Ishikawa (cell line): ENCODE measurements around the gene OR4K5.

ENCODE experiments used
- CREB1 ChIP-seq: IDR thresholded peaks from 2 replicates; pipeline ENCODE4 v1.6.1; 2012; ENCODE audit warnings: low read depth
- EGR1 ChIP-seq: IDR thresholded peaks from 2 replicates; pipeline ENCODE4 v1.6.1; 2012
- EP300 ChIP-seq: IDR thresholded peaks from 2 replicates; pipeline ENCODE4 v1.6.1; 2012; ENCODE audit warnings: borderline replicate concordance
- FOXM1 ChIP-seq: IDR thresholded peaks from 2 replicates; pipeline ENCODE4 v1.6.1; 2012; ENCODE audit warnings: low read depth, borderline replicate concordance
- NFIC ChIP-seq: IDR thresholded peaks from 2 replicates; pipeline ENCODE4 v1.6.1; 2012
- RAD21 ChIP-seq: IDR thresholded peaks from 2 replicates; pipeline ENCODE4 v1.6.1; 2012; ENCODE audit warnings: low read depth
- TAF1 ChIP-seq: IDR thresholded peaks from 2 replicates; pipeline ENCODE4 v1.6.1; 2012; ENCODE audit warnings: low read depth, mild to moderate bottlenecking
- TCF12 ChIP-seq: IDR thresholded peaks from 2 replicates; pipeline ENCODE4 v1.6.1; 2012; ENCODE audit warnings: low read depth
- TEAD4 ChIP-seq: IDR thresholded peaks from 2 replicates; pipeline ENCODE4 v1.6.1; 2012
- YY1 ChIP-seq: IDR thresholded peaks from 2 replicates; pipeline ENCODE4 v1.6.1; 2012; ENCODE audit warnings: low read depth
- ZBTB7A ChIP-seq: IDR thresholded peaks from 2 replicates; pipeline ENCODE4 v1.6.1; 2012; ENCODE audit warnings: low read depth
- TF ChIP-seq, protein P1 (sequence below): IDR thresholded peaks from 2 replicates; pipeline ENCODE4 v1.6.1; 2012; ENCODE audit warnings: low read depth, mild to moderate bottlenecking
- TF ChIP-seq, protein P2 (sequence below): IDR thresholded peaks from 2 replicates; pipeline ENCODE4 v1.6.1; 2012

DNA sequence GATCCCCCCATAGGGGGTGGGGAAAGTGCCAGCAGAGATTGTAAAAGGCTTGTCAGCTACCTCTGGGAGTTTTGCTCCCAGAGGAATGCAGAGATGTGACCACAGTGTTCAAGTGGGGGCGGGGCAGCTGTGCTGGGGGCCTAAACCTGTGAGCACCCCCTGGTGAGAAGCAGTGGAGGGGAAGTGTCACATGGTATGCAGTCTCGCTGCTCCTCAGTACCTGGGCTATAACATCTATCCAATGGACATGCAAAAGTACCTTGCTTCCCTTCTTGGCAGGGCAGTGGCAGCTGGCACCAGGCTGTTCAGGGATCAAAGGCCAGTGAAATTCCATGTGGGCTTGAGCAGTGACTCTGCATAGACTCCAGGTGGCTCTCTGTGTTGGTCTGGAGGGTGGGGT is 25.1 kb upstream of the OR4K5 start:
- no peak for TF ChIP-seq EP300
- TF ChIP-seq FOXM1, result no peak
- TF ChIP-seq YY1, result no peak
- no peak for TF ChIP-seq RAD21
- TF ChIP-seq TAF1, result no peak
- TF ChIP-seq NFIC, result no peak
- TF ChIP-seq, protein P1, sequence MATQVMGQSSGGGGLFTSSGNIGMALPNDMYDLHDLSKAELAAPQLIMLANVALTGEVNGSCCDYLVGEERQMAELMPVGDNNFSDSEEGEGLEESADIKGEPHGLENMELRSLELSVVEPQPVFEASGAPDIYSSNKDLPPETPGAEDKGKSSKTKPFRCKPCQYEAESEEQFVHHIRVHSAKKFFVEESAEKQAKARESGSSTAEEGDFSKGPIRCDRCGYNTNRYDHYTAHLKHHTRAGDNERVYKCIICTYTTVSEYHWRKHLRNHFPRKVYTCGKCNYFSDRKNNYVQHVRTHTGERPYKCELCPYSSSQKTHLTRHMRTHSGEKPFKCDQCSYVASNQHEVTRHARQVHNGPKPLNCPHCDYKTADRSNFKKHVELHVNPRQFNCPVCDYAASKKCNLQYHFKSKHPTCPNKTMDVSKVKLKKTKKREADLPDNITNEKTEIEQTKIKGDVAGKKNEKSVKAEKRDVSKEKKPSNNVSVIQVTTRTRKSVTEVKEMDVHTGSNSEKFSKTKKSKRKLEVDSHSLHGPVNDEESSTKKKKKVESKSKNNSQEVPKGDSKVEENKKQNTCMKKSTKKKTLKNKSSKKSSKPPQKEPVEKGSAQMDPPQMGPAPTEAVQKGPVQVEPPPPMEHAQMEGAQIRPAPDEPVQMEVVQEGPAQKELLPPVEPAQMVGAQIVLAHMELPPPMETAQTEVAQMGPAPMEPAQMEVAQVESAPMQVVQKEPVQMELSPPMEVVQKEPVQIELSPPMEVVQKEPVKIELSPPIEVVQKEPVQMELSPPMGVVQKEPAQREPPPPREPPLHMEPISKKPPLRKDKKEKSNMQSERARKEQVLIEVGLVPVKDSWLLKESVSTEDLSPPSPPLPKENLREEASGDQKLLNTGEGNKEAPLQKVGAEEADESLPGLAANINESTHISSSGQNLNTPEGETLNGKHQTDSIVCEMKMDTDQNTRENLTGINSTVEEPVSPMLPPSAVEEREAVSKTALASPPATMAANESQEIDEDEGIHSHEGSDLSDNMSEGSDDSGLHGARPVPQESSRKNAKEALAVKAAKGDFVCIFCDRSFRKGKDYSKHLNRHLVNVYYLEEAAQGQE, result no peak
- TF ChIP-seq, protein P2, sequence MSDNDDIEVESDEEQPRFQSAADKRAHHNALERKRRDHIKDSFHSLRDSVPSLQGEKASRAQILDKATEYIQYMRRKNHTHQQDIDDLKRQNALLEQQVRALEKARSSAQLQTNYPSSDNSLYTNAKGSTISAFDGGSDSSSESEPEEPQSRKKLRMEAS, result no peak
- no peak for TF ChIP-seq ZBTB7A
- no peak for TF ChIP-seq TCF12
- TF ChIP-seq TEAD4, result no peak
- no peak for TF ChIP-seq EGR1
- no peak for TF ChIP-seq CREB1
